ENCODE data around the gene CCDC57. TPM values are rescaled to one million over a fixed set of nuclear protein-coding genes. Genes with fewer than 3 reads are reported as not detected.
"Not testable (repeated sequence)": the region's sequence is repeated elsewhere in the genome, so short reads cannot be mapped to it uniquely, and the experiment has no call there.

CCDC57 gene
- total RNA-seq, 4 donors from 2014 or later, result 27.1 to 79.9 (median 50.9) TPM

GRCh38 chr17:82213251-82214011, 789 bp upstream of the CCDC57 start:
- intact Hi-C loops (cut with DNase I), result no loop called here
- Histone ChIP-seq H3K27ac (peak overlapping the region; percentile 81 to 86 (median 84)), H3K4me1 (peaks cover 24 to 37% of the 10 kb centered on the region in 2 donors), H3K4me3 (replicated peaks in 1 of 3) (peak overlapping the region; percentile 23 to 95 (median 66)), H3K9me3 (no peaks in the 10 kb centered on the region), H3K27me3 (no peaks in the 10 kb centered on the region), H3K36me3 (no peaks in the 10 kb centered on the region)
- TF ChIP-seq CTCF (IDR thresholded peaks at IDR 0.05) (no peak), POLR2A (IDR thresholded peaks at IDR 0.05) (no peak)
- DNase-seq, result peak; percentile 44 to 50
- WGBS, 2 donors, result 11 to 42% methylated on average over 8 to 28 of the region's 37 CpGs

GRCh38 chr17:82210655-82211054, 2.0 kb downstream of the CCDC57 start:
- H3K36me3 ChIP-seq; DNase-seq; H3K9me3 ChIP-seq; H3K27me3 ChIP-seq; H3K27ac ChIP-seq; H3K4me3 ChIP-seq (replicated peaks in 1 of 3); intact Hi-C loops (cut with DNase I): not testable (repeated sequence)
- 95 to 96% methylated on average over 11 of the region's 11 CpGs for WGBS, 2 donors
- peaks cover 16 to 21% of the 10 kb centered on the region in 2 donors for H3K4me1 ChIP-seq

GRCh38 chr17:82205720-82206508, 6.7 kb downstream of the CCDC57 start:
- 24 to 39% methylated on average over 12 to 19 of the region's 21 CpGs for WGBS, 2 donors
- Histone ChIP-seq H3K4me3 (replicated peaks in 1 of 3) (no peak overlapping the region), H3K36me3 (no peaks in the 10 kb centered on the region), H3K9me3 (no peaks in the 10 kb centered on the region), H3K27me3 (no peaks in the 10 kb centered on the region), H3K27ac (peak overlapping the region; percentile 67 to 86 (median 85)), H3K4me1 (peaks cover 4 to 11% of the 10 kb centered on the region in 2 donors)
- peak; percentile 85 to 88 for DNase-seq
- TF ChIP-seq CTCF (IDR thresholded peaks at IDR 0.05), result peak; percentile 69 to 95 (median 92)
- peak in 1 of 2 donors; percentile 42 for TF ChIP-seq POLR2A (IDR thresholded peaks at IDR 0.05)
- intact Hi-C loops (cut with DNase I), result loop anchor here (2.0 kb wide), 1 partner anchor 115 kb away; no protein-coding TSS in a partner anchor

GRCh38 chr17:82204831-82205719, 7.6 kb downstream of the CCDC57 start:
- WGBS, 2 donors, result 80 to 83% methylated on average over 18 to 19 of the region's 25 CpGs
- TF ChIP-seq POLR2A (IDR thresholded peaks at IDR 0.05) (no peak), CTCF (IDR thresholded peaks at IDR 0.05) (no peak)
- no peak for DNase-seq
- Histone ChIP-seq H3K36me3 (no peaks in the 10 kb centered on the region), H3K4me3 (replicated peaks in 1 of 3) (no peak overlapping the region), H3K4me1 (peaks cover 4 to 11% of the 10 kb centered on the region in 2 donors), H3K9me3 (no peaks in the 10 kb centered on the region), H3K27ac (no peak overlapping the region), H3K27me3 (no peaks in the 10 kb centered on the region)
- intact Hi-C loops (cut with DNase I), result loop anchor here (2.0 kb wide), 1 partner anchor 116 kb away; no protein-coding TSS in a partner anchor

GRCh38 chr17:82203920-82204319, 8.7 kb downstream of the CCDC57 start:
- intact Hi-C loops (cut with DNase I), result loop anchor here (2.0 kb wide), 1 partner anchor 117 kb away; no protein-coding TSS in a partner anchor
- WGBS, 2 donors, result 92 to 94% methylated on average over 18 to 19 of the region's 19 CpGs
- Histone ChIP-seq H3K27me3 (no peaks in the 10 kb centered on the region), H3K27ac (no peak overlapping the region), H3K4me1 (peaks cover 4 to 11% of the 10 kb centered on the region in 2 donors), H3K4me3 (replicated peaks in 1 of 3) (no peak overlapping the region), H3K9me3 (no peaks in the 10 kb centered on the region), H3K36me3 (no peaks in the 10 kb centered on the region)
- TF ChIP-seq CTCF (IDR thresholded peaks at IDR 0.05) (no peak), POLR2A (IDR thresholded peaks at IDR 0.05) (no peak)
- no peak for DNase-seq

Measured in thyroid gland (tissue), 4 donors.